Mammary microvascular endothelial cell (primary cell): ENCODE results near the gene HECTD3. TPM values are rescaled to one million over a fixed set of nuclear protein-coding genes. Genes with fewer than 3 reads are reported as not detected.

Experiments
- total RNA-seq: library from RNA; depleted of rRNA; stranded (reverse); fragments of >200 nt; gene quantifications from 2 replicates; pipeline ENCODE4 v1.2.3, GENCODE V29; 2015

The HECTD3 gene
- 42.4 and 45.8 TPM in 2 replicates for total RNA-seq

GRCh38 chr1:45010855-45011811 is at the start of gene HECTD3:
Gene HECTD3, minus strand, starts transcription at chr1:45011324. Its CDS starts 67 bp downstream, at chr1:45011257.

GRCh38 chr1:45011837-45012638 is 914 bp upstream of the HECTD3 start, which contains the start of gene UROD:
Gene UROD, plus strand, starts transcription at chr1:45012254. Its CDS starts 12 bp downstream, at chr1:45012266.

Other genes with a start within 250 kb of the HECTD3 start
- 2,549 and 2,678 TPM in 2 replicates for gene RPS8, start 235.8 kb downstream of the HECTD3 start, total RNA-seq
- gene BEST4, start 223.2 kb downstream of the HECTD3 start, total RNA-seq, result not detected in 2 replicates
- gene PLK3, start 210.9 kb downstream of the HECTD3 start, total RNA-seq, result 45.6 and 50.8 TPM in 2 replicates
- not detected in 2 replicates for gene DYNLT4, start 204.0 kb downstream of the HECTD3 start, total RNA-seq
- 4.6 and 5.9 TPM in 2 replicates for gene BTBD19, start 202.8 kb downstream of the HECTD3 start, total RNA-seq
- 0.13 and 0.20 TPM in 2 replicates for gene PTCH2, start 168.1 kb downstream of the HECTD3 start, total RNA-seq
- gene EIF2B3, start 24.7 kb downstream of the HECTD3 start, total RNA-seq, result 34.1 and 40.8 TPM in 2 replicates
- 180 and 191 TPM in 2 replicates for gene UROD, start 930 bp upstream of the HECTD3 start, total RNA-seq
- 0.53 and 0.69 TPM in 2 replicates for gene ZSWIM5, start 195.3 kb upstream of the HECTD3 start, total RNA-seq